ENCODE measurements around the gene PPIP5K2. TPM values are rescaled to one million over a fixed set of nuclear protein-coding genes. Genes with fewer than 3 reads are reported as not detected.
A peak's percentile ranks its signal among the peaks of the same experiment; 100 is the strongest.
"Not testable (repeated sequence)": the region's sequence is repeated elsewhere in the genome, so short reads cannot be mapped to it uniquely, and the experiment has no call there.

The PPIP5K2 gene
- 10 to 100 TPM; 30.1 to 36.9 (median 33.7) TPM for total RNA-seq

- no peak for TF ChIP-seq CTCF (IDR thresholded peaks at IDR 0.05)
- peak; percentile 81 for DNase-seq (ENCODE audit: low spot score)
- ATAC-seq (ENCODE audit: low FRiP score) = peak; percentile 100
These were observed at the start of gene PPIP5K2, which contains the start of gene GIN1 for GRCh38 chr5:103119765-103120606. Gene PPIP5K2 (plus strand): TSS chr5:103120301. CDS start chr5:103129590, 9,289 bp downstream. Gene GIN1 (minus strand): TSS chr5:103120138. CDS start chr5:103108707, 11,431 bp downstream.

- ATAC-seq (ENCODE audit: low FRiP score); DNase-seq (ENCODE audit: low spot score): not testable (repeated sequence)
These were observed 46.6 kb upstream of the PPIP5K2 start for GRCh38 chr5:103073500-103073899.

- ATAC-seq (ENCODE audit: low FRiP score) = no peak
These were observed 44.7 kb upstream of the PPIP5K2 start for GRCh38 chr5:103075442-103075841.

GRCh38 chr5:103079796-103080195, 40.3 kb upstream of the PPIP5K2 start:
- TF ChIP-seq CTCF (IDR thresholded peaks at IDR 0.05) = no peak
- DNase-seq (ENCODE audit: low spot score) = no peak
- no peak for ATAC-seq (ENCODE audit: low FRiP score)

More at GRCh38 chr5:103075442-103075841, 44.7 kb upstream of the PPIP5K2 start:
- TF ChIP-seq CTCF (IDR thresholded peaks at IDR 0.05) = no peak
- no peak for DNase-seq (ENCODE audit: low spot score)

GRCh38 chr5:103086547-103086946, 33.6 kb upstream of the PPIP5K2 start:
- ATAC-seq (ENCODE audit: low FRiP score) (no peak), DNase-seq (ENCODE audit: low spot score) (no peak)
- TF ChIP-seq CTCF (IDR thresholded peaks at IDR 0.05) = no peak

- ATAC-seq (ENCODE audit: low FRiP score) = no peak
- TF ChIP-seq CTCF (IDR thresholded peaks at IDR 0.05) = no peak
- DNase-seq (ENCODE audit: low spot score) = no peak
These were observed 30.8 kb upstream of the PPIP5K2 start for GRCh38 chr5:103089272-103089671.

GRCh38 chr5:103090791-103091190, 29.3 kb upstream of the PPIP5K2 start:
- no peak for TF ChIP-seq CTCF (IDR thresholded peaks at IDR 0.05)
- no peak for DNase-seq (ENCODE audit: low spot score)
- no peak for ATAC-seq (ENCODE audit: low FRiP score)

All from omental fat pad (tissue), 4 donors.